HEK293 (cell line): ENCODE measurements around the gene PPP1R14C.

ENCODE experiments used
- GLI4 ChIP-seq: fragments of 450-650 bp; formaldehyde crosslinking; IDR thresholded peaks from 2 replicates; pipeline ENCODE4 v1.5.1; 2016; ENCODE audit warnings: missing biosample characterization, missing genetic modification characterization
- GLIS2 ChIP-seq: fragments of 450-650 bp; formaldehyde crosslinking; IDR thresholded peaks from 2 replicates; pipeline ENCODE4 v1.5.1; 2016; ENCODE audit warnings: missing biosample characterization, missing genetic modification characterization
- HOXC10 ChIP-seq: sonication (generic); formaldehyde crosslinking; IDR thresholded peaks from 2 replicates; pipeline ENCODE4 v1.8.1; 2023; ENCODE audit warnings: mild to moderate bottlenecking, missing genetic modification reagents
- ZNF121 ChIP-seq: fragments of 450-650 bp; formaldehyde crosslinking; IDR thresholded peaks from 2 replicates; pipeline ENCODE4 v1.5.1; 2016; ENCODE audit warnings: missing biosample characterization, missing genetic modification characterization
- ZNF292 ChIP-seq: fragments of 450-650 bp; formaldehyde crosslinking; IDR thresholded peaks from 2 replicates; pipeline ENCODE4 v1.5.1; 2016; ENCODE audit warnings: low read depth, missing biosample characterization, missing genetic modification characterization, borderline replicate concordance
- ZNF548 ChIP-seq: fragments of 450-650 bp; formaldehyde crosslinking; IDR thresholded peaks from 2 replicates; pipeline ENCODE4 v1.5.1; 2016; ENCODE audit warnings: missing biosample characterization, missing genetic modification characterization
- TF ChIP-seq, protein P1 (sequence below): fragments of 450-650 bp; formaldehyde crosslinking; IDR thresholded peaks from 2 replicates; pipeline ENCODE4 v1.5.1; 2016; ENCODE audit warnings: missing biosample characterization, missing genetic modification characterization
- TF ChIP-seq, protein P2 (sequence below): fragments of 450-650 bp; IDR thresholded peaks from 2 replicates; pipeline ENCODE4 v1.5.1; 2018; ENCODE audit warnings: missing biosample characterization, mild to moderate bottlenecking, missing genetic modification characterization
- TF ChIP-seq, protein P3 (sequence below): fragments of 450-650 bp; formaldehyde crosslinking; IDR thresholded peaks from 2 replicates; pipeline ENCODE4 v1.5.1; 2016; ENCODE audit warnings: missing biosample characterization, missing genetic modification characterization
- TF ChIP-seq, protein P4 (sequence below): fragments of 450-650 bp; formaldehyde crosslinking; IDR thresholded peaks from 2 replicates; pipeline ENCODE4 v1.5.1; 2017; ENCODE audit warnings: missing biosample characterization, mild to moderate bottlenecking, missing genetic modification characterization, moderate library complexity
- TF ChIP-seq, protein P5 (sequence below): fragments of 450-650 bp; formaldehyde crosslinking; IDR thresholded peaks from 2 replicates; pipeline ENCODE4 v1.5.1; 2016; ENCODE audit warnings: missing biosample characterization, missing genetic modification characterization

DNA sequence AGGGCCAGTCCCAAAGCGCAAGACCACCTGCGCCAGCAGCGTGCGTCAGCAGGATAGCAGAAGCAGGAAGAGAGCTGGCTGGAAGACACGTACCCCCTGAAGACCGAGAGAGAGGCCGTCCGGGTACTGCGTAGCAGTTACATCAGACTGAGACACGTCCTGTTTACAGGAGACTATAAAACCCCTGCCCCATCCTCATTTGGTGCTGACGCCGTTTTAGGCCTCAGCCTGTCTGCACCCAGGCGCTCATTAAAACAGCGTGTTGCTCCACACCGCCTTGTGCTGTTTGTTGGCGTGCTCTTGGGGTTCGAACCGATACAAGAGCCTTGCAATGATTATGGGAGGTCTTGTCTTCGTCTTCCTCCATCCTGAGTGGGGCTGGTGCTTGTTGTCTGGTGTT is 42.1 kb upstream of the PPP1R14C start:
- TF ChIP-seq, protein P1, sequence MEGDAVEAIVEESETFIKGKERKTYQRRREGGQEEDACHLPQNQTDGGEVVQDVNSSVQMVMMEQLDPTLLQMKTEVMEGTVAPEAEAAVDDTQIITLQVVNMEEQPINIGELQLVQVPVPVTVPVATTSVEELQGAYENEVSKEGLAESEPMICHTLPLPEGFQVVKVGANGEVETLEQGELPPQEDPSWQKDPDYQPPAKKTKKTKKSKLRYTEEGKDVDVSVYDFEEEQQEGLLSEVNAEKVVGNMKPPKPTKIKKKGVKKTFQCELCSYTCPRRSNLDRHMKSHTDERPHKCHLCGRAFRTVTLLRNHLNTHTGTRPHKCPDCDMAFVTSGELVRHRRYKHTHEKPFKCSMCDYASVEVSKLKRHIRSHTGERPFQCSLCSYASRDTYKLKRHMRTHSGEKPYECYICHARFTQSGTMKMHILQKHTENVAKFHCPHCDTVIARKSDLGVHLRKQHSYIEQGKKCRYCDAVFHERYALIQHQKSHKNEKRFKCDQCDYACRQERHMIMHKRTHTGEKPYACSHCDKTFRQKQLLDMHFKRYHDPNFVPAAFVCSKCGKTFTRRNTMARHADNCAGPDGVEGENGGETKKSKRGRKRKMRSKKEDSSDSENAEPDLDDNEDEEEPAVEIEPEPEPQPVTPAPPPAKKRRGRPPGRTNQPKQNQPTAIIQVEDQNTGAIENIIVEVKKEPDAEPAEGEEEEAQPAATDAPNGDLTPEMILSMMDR, result no peak
- no peak for TF ChIP-seq GLIS2 (tag by site-specific recombination)
- TF ChIP-seq, protein P2, sequence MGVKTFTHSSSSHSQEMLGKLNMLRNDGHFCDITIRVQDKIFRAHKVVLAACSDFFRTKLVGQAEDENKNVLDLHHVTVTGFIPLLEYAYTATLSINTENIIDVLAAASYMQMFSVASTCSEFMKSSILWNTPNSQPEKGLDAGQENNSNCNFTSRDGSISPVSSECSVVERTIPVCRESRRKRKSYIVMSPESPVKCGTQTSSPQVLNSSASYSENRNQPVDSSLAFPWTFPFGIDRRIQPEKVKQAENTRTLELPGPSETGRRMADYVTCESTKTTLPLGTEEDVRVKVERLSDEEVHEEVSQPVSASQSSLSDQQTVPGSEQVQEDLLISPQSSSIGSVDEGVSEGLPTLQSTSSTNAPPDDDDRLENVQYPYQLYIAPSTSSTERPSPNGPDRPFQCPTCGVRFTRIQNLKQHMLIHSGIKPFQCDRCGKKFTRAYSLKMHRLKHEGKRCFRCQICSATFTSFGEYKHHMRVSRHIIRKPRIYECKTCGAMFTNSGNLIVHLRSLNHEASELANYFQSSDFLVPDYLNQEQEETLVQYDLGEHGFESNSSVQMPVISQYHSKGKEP (tag by site-specific recombination), result no peak
- TF ChIP-seq GLI4 (tag by site-specific recombination), result no peak
- no peak for TF ChIP-seq HOXC10
- no peak for TF ChIP-seq ZNF548 (tag by site-specific recombination)
- TF ChIP-seq, protein P3, sequence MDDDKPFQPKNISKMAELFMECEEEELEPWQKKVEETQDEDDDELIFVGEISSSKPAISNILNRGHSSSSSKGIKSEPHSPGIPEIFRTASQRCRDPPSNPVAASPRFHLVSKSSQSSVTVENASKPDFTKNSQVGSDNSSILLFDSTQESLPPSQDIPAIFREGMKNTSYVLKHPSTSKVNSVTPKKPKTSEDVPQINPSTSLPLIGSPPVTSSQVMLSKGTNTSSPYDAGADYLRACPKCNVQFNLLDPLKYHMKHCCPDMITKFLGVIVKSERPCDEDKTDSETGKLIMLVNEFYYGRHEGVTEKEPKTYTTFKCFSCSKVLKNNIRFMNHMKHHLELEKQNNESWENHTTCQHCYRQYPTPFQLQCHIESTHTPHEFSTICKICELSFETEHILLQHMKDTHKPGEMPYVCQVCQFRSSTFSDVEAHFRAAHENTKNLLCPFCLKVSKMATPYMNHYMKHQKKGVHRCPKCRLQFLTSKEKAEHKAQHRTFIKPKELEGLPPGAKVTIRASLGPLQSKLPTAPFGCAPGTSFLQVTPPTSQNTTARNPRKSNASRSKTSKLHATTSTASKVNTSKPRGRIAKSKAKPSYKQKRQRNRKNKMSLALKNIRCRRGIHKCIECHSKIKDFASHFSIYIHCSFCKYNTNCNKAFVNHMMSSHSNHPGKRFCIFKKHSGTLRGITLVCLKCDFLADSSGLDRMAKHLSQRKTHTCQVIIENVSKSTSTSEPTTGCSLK (tag by site-specific recombination), result no peak
- TF ChIP-seq, protein P4, sequence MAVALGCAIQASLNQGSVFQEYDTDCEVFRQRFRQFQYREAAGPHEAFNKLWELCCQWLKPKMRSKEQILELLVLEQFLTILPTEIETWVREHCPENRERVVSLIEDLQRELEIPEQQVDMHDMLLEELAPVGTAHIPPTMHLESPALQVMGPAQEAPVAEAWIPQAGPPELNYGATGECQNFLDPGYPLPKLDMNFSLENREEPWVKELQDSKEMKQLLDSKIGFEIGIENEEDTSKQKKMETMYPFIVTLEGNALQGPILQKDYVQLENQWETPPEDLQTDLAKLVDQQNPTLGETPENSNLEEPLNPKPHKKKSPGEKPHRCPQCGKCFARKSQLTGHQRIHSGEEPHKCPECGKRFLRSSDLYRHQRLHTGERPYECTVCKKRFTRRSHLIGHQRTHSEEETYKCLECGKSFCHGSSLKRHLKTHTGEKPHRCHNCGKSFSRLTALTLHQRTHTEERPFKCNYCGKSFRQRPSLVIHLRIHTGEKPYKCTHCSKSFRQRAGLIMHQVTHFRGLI, result no peak
- no peak for TF ChIP-seq ZNF121 (tag by site-specific recombination)
- TF ChIP-seq ZNF292 (tag by site-specific recombination), result no peak
- TF ChIP-seq, protein P5, sequence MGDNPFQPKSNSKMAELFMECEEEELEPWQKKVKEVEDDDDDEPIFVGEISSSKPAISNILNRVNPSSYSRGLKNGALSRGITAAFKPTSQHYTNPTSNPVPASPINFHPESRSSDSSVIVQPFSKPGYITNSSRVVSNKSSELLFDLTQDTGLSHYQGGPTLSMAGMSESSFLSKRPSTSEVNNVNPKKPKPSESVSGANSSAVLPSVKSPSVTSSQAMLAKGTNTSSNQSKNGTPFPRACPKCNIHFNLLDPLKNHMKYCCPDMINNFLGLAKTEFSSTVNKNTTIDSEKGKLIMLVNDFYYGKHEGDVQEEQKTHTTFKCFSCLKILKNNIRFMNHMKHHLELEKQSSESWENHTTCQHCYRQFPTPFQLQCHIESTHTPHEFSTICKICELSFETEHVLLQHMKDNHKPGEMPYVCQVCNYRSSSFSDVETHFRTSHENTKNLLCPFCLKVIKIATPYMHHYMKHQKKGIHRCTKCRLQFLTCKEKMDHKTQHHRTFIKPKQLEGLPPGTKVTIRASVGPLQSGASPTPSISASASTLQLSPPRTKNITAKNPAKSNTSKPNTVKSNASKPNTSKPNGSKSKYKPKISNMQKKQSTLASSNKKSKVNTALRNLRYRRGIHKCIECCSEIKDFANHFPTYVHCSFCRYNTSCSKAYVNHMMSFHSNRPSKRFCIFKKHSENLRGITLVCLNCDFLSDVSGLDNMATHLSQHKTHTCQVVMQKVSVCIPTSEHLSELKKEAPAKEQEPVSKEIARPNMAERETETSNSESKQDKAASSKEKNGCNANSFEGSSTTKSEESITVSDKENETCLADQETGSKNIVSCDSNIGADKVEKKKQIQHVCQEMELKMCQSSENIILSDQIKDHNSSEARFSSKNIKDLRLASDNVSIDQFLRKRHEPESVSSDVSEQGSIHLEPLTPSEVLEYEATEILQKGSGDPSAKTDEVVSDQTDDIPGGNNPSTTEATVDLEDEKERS, result no peak
